GM12878 (cell line): ENCODE measurements around the gene PFKFB3. TPM values are rescaled to one million over a fixed set of nuclear protein-coding genes. Genes with fewer than 3 reads are reported as not detected.

Source experiments
- BHLHE40 ChIP-seq, 2 experiments: fragments of 450-650 bp in 1 of 2; IDR thresholded peaks; 2 replicates each; pipeline ENCODE4 v1.6.1; 2011 to 2017; ENCODE audit warnings: low read depth in 2 of 2, borderline replicate concordance in 1 of 2, improper control_type of control experiment in 1 of 2, low read length in 1 of 2, mild to moderate bottlenecking in 1 of 2
- CBX3 ChIP-seq: fragments of 200-600 bp; sonication (generic); IDR thresholded peaks from 2 replicates; pipeline ENCODE4 v1.6.1; 2016; ENCODE audit warnings: low read depth, borderline replicate concordance
- FOXM1 ChIP-seq: IDR thresholded peaks from 2 replicates; pipeline ENCODE4 v1.6.1; 2012; ENCODE audit warnings: low read depth, mild to moderate bottlenecking, inconsistent platforms, low read length, moderate library complexity
- IKZF1 ChIP-seq: fragments of 450-650 bp; conservative IDR thresholded peaks from 2 replicates; pipeline ENCODE4 v1.6.1; 2017; ENCODE audit warnings: antibody characterized with exemption, mild to moderate bottlenecking
- MXI1 ChIP-seq: fragments of 150-350 bp; IDR thresholded peaks from 2 replicates; pipeline ENCODE4 v1.6.1; 2011; ENCODE audit warnings: low read depth, mild to moderate bottlenecking, inconsistent platforms, low read length, improper control_type of control experiment
- RAD51 ChIP-seq: fragments of 450-650 bp; IDR thresholded peaks from 2 replicates; pipeline ENCODE4 v1.6.1; 2016; ENCODE audit warnings: moderate library complexity, mild to moderate bottlenecking, inconsistent platforms
- SMARCA5 ChIP-seq: fragments of 450-650 bp; IDR thresholded peaks from 2 replicates; pipeline ENCODE4 v1.6.1; 2017; ENCODE audit warnings: mild to moderate bottlenecking
- SP1 ChIP-seq: IDR thresholded peaks from one replicate; pipeline ENCODE4 v1.6.1; 2011; ENCODE audit warnings: low read depth, low read length
- TCF3 ChIP-seq: IDR thresholded peaks from 2 replicates; pipeline ENCODE4 v1.6.1; 2012; ENCODE audit warnings: low read depth, mild to moderate bottlenecking, low read length, borderline replicate concordance; ENCODE audit not compliant: insufficient read depth
- YY1 ChIP-seq: IDR thresholded peaks from 2 replicates; pipeline ENCODE4 v1.6.1; 2011; ENCODE audit warnings: low read depth, mild to moderate bottlenecking, low read length
- ZNF217 ChIP-seq: fragments of 450-650 bp; IDR thresholded peaks from 2 replicates; pipeline ENCODE4 v1.6.1; 2017; ENCODE audit warnings: antibody characterized with exemption, mild to moderate bottlenecking
- polyA plus RNA-seq, 11 experiments: library from polyadenylated mRNA; depleted of rRNA in 4 of 11; unstranded in 6 of 11; stranded (reverse) in 5 of 11; fragments of >200 nt; fragmentation: Nextera tagmentation in 4 of 11; fragmentation: Illumina TruSeq in 1 of 11; extraction: Ambion mirVana in 4 of 11; extraction: Trizol in 1 of 11; gene quantifications; 1 replicate in 1 of 11; 2 replicates in 10 of 11; pipeline versions ENCODE4 v1.2.1 to v1.2.3, GENCODE V29; 2011 to 2016; ENCODE audit warnings: inconsistent platforms in 2 of 11, missing spikeins in 2 of 11, low read depth in 1 of 11
- total RNA-seq, 4 experiments: library from RNA; depleted of rRNA in 3 of 4; stranded (reverse); fragments of >200 nt in 3 of 4; fragmentation: Illumina TruSeq in 1 of 4; extraction: Trizol in 1 of 4; gene quantifications; 2 replicates each; pipeline versions ENCODE4 v1.2.1 to v1.2.3, GENCODE V29; 2013 to 2021
- TF ChIP-seq, protein P1 (sequence below): fragments of 450-650 bp; IDR thresholded peaks from 2 replicates; pipeline ENCODE4 v1.6.1; 2016; ENCODE audit warnings: mild to moderate bottlenecking
- TF ChIP-seq, protein P2 (sequence below): fragments of 450-650 bp; IDR thresholded peaks from 2 replicates; pipeline ENCODE4 v1.6.1; 2017; ENCODE audit warnings: antibody characterized with exemption, mild to moderate bottlenecking, moderate library complexity
- TF ChIP-seq, protein P3 (sequence below), 3 experiments: IDR thresholded peaks in 2 of 3; conservative IDR thresholded peaks in 1 of 3; 2 replicates each; pipeline ENCODE4 v1.5.1; 2011; ENCODE audit warnings: low read depth in 3 of 3, low read length in 3 of 3, mild to moderate bottlenecking in 3 of 3, control low read depth in 2 of 3, moderate library complexity in 2 of 3, inconsistent platforms in 1 of 3, mixed read lengths in 1 of 3; ENCODE audit not compliant: control insufficient read depth in 2 of 3, insufficient read depth in 1 of 3; ENCODE audit errors: extremely low read depth in 1 of 3
- TF ChIP-seq, protein P4 (sequence below): IDR thresholded peaks from 2 replicates; pipeline ENCODE4 v1.6.1; 2011; ENCODE audit warnings: borderline replicate concordance, low read depth, mild to moderate bottlenecking, moderate library complexity, low read length; ENCODE audit not compliant: insufficient read depth, poor library complexity, severe bottlenecking
- TF ChIP-seq, protein P5 (sequence below): fragments of 450-650 bp; IDR thresholded peaks from 2 replicates; pipeline ENCODE4 v1.6.1; 2017; ENCODE audit warnings: mild to moderate bottlenecking, moderate library complexity

The PFKFB3 gene
- total and polyA plus RNA-seq, 10 of the 15 experiments (the other 5 are each of a cell fraction or from before 2014, with no cell fraction given): 1.6 to 46.7 (median 13.7) TPM

DNA sequence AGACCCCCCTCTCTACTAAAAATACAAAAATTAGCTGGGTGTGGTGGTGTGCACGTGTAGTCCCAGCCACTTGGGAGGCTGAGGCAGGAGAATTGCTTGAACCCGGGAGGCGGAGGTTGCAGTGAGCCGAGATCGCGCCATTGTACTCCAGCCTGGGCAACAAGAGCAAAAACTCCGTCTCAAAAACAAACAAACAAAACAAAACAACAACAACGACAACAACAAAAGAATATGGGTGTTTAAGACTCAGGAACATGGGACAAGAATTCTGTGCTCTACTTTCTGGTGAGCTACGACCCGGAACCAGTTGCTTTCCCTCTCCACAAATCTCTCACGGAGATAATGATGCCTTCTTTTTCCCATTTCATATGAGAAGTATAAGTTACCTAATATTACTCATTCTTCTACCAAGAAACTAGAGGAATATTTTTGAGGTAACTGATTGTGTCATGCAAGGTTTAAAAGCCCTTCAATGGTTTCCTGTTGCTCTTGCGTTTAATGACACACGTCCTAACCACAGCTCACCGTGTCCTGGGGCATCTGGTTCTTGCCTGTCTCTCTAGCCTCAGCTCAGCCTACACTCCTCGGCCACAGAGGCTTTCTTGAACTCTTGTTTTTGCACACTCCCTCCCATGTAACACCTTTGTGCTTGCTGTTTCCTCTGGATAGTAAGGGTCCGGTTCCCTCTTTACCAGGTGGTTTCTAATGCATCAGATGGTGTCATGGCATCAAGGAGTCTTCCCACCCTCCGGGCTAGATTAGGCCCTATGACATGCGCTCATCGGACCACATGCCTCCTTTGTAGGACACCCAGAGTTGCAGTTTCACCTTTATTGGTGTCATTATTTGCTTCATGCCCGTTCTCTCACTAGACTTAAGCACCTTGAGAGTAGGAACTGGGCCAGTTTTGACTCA lies 67.5 kb downstream of the PFKFB3 start (continued):
- TF ChIP-seq, protein P1, sequence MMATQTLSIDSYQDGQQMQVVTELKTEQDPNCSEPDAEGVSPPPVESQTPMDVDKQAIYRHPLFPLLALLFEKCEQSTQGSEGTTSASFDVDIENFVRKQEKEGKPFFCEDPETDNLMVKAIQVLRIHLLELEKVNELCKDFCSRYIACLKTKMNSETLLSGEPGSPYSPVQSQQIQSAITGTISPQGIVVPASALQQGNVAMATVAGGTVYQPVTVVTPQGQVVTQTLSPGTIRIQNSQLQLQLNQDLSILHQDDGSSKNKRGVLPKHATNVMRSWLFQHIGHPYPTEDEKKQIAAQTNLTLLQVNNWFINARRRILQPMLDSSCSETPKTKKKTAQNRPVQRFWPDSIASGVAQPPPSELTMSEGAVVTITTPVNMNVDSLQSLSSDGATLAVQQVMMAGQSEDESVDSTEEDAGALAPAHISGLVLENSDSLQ: peak; percentile 75; the same call in 1 of the 2 replicates
- TF ChIP-seq SMARCA5: peak; percentile 77
- TF ChIP-seq RAD51: no peak; the same call in none of the 2 replicates
- TF ChIP-seq, protein P2, sequence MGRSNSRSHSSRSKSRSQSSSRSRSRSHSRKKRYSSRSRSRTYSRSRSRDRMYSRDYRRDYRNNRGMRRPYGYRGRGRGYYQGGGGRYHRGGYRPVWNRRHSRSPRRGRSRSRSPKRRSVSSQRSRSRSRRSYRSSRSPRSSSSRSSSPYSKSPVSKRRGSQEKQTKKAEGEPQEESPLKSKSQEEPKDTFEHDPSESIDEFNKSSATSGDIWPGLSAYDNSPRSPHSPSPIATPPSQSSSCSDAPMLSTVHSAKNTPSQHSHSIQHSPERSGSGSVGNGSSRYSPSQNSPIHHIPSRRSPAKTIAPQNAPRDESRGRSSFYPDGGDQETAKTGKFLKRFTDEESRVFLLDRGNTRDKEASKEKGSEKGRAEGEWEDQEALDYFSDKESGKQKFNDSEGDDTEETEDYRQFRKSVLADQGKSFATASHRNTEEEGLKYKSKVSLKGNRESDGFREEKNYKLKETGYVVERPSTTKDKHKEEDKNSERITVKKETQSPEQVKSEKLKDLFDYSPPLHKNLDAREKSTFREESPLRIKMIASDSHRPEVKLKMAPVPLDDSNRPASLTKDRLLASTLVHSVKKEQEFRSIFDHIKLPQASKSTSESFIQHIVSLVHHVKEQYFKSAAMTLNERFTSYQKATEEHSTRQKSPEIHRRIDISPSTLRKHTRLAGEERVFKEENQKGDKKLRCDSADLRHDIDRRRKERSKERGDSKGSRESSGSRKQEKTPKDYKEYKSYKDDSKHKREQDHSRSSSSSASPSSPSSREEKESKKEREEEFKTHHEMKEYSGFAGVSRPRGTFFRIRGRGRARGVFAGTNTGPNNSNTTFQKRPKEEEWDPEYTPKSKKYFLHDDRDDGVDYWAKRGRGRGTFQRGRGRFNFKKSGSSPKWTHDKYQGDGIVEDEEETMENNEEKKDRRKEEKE: no peak
- TF ChIP-seq, protein P3, sequence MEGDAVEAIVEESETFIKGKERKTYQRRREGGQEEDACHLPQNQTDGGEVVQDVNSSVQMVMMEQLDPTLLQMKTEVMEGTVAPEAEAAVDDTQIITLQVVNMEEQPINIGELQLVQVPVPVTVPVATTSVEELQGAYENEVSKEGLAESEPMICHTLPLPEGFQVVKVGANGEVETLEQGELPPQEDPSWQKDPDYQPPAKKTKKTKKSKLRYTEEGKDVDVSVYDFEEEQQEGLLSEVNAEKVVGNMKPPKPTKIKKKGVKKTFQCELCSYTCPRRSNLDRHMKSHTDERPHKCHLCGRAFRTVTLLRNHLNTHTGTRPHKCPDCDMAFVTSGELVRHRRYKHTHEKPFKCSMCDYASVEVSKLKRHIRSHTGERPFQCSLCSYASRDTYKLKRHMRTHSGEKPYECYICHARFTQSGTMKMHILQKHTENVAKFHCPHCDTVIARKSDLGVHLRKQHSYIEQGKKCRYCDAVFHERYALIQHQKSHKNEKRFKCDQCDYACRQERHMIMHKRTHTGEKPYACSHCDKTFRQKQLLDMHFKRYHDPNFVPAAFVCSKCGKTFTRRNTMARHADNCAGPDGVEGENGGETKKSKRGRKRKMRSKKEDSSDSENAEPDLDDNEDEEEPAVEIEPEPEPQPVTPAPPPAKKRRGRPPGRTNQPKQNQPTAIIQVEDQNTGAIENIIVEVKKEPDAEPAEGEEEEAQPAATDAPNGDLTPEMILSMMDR (IDR thresholded peaks at IDR 0.05 in 2 of 3, conservative IDR thresholded peaks at IDR 0.05 in 1 of 3; ENCODE audit: control insufficient read depth in 2 of 3, extremely low read depth in 1 of 3, insufficient read depth in 1 of 3, low read depth in 3 of 3, low read length in 3 of 3): no peak
- TF ChIP-seq MXI1: peak; percentile 80
- TF ChIP-seq CBX3: no peak
- peak; percentile 79 for TF ChIP-seq SP1
- peak; percentile 59 for TF ChIP-seq YY1
- TF ChIP-seq, protein P4, sequence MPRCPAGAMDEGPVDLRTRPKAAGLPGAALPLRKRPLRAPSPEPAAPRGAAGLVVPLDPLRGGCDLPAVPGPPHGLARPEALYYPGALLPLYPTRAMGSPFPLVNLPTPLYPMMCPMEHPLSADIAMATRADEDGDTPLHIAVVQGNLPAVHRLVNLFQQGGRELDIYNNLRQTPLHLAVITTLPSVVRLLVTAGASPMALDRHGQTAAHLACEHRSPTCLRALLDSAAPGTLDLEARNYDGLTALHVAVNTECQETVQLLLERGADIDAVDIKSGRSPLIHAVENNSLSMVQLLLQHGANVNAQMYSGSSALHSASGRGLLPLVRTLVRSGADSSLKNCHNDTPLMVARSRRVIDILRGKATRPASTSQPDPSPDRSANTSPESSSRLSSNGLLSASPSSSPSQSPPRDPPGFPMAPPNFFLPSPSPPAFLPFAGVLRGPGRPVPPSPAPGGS: peak; percentile 50
- TF ChIP-seq, protein P5, sequence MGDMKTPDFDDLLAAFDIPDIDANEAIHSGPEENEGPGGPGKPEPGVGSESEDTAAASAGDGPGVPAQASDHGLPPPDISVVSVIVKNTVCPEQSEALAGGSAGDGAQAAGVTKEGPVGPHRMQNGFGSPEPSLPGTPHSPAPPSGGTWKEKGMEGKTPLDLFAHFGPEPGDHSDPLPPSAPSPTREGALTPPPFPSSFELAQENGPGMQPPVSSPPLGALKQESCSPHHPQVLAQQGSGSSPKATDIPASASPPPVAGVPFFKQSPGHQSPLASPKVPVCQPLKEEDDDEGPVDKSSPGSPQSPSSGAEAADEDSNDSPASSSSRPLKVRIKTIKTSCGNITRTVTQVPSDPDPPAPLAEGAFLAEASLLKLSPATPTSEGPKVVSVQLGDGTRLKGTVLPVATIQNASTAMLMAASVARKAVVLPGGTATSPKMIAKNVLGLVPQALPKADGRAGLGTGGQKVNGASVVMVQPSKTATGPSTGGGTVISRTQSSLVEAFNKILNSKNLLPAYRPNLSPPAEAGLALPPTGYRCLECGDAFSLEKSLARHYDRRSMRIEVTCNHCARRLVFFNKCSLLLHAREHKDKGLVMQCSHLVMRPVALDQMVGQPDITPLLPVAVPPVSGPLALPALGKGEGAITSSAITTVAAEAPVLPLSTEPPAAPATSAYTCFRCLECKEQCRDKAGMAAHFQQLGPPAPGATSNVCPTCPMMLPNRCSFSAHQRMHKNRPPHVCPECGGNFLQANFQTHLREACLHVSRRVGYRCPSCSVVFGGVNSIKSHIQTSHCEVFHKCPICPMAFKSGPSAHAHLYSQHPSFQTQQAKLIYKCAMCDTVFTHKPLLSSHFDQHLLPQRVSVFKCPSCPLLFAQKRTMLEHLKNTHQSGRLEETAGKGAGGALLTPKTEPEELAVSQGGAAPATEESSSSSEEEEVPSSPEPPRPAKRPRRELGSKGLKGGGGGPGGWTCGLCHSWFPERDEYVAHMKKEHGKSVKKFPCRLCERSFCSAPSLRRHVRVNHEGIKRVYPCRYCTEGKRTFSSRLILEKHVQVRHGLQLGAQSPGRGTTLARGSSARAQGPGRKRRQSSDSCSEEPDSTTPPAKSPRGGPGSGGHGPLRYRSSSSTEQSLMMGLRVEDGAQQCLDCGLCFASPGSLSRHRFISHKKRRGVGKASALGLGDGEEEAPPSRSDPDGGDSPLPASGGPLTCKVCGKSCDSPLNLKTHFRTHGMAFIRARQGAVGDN: peak; percentile 93
- TF ChIP-seq IKZF1: peak; percentile 97
- peak; percentile 83 for TF ChIP-seq FOXM1
- peak; percentile 68; the same call in 1 of the 2 replicates for TF ChIP-seq TCF3
- TF ChIP-seq ZNF217: no peak
- TF ChIP-seq BHLHE40 (IDR thresholded peaks at IDR 0.05; ENCODE audit: borderline replicate concordance in 1 of 2, low read depth in 2 of 2, low read length in 1 of 2): peak; percentile 69 to 76
